Measurements from ENCODE around the gene DLGAP4.
"Not testable (repeated sequence)": the region's sequence is repeated elsewhere in the genome, so short reads cannot be mapped to it uniquely, and the experiment has no call there.

DNA sequence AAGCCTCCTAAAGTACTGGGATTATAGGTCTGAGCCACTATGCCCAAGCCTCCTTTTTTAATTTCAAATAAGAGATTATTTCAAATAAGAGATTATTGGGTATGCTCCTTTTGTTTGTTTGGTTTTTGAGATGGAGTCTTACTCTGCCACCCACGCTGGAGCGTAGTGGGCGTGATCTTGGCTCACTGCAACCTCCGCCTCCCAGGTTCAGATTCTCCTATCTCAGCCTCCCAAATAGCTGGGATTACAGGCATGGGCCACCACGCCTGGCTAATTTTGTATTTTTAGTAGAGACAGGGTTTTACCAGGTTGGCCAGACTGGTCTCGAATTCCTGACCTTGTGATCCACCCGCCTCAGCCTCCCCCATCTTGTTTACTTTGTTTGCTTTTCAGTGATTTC, 216.3 kb downstream of the DLGAP4 start:
- TF ChIP-seq, protein P1, sequence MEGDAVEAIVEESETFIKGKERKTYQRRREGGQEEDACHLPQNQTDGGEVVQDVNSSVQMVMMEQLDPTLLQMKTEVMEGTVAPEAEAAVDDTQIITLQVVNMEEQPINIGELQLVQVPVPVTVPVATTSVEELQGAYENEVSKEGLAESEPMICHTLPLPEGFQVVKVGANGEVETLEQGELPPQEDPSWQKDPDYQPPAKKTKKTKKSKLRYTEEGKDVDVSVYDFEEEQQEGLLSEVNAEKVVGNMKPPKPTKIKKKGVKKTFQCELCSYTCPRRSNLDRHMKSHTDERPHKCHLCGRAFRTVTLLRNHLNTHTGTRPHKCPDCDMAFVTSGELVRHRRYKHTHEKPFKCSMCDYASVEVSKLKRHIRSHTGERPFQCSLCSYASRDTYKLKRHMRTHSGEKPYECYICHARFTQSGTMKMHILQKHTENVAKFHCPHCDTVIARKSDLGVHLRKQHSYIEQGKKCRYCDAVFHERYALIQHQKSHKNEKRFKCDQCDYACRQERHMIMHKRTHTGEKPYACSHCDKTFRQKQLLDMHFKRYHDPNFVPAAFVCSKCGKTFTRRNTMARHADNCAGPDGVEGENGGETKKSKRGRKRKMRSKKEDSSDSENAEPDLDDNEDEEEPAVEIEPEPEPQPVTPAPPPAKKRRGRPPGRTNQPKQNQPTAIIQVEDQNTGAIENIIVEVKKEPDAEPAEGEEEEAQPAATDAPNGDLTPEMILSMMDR (IDR thresholded peaks at IDR 0.05) = not testable (repeated sequence)
- not testable (repeated sequence) for TF ChIP-seq POLR2A (IDR thresholded peaks at IDR 0.05)
